ENCODE results near the gene BRSK2.

Gene BRSK2

DNA sequence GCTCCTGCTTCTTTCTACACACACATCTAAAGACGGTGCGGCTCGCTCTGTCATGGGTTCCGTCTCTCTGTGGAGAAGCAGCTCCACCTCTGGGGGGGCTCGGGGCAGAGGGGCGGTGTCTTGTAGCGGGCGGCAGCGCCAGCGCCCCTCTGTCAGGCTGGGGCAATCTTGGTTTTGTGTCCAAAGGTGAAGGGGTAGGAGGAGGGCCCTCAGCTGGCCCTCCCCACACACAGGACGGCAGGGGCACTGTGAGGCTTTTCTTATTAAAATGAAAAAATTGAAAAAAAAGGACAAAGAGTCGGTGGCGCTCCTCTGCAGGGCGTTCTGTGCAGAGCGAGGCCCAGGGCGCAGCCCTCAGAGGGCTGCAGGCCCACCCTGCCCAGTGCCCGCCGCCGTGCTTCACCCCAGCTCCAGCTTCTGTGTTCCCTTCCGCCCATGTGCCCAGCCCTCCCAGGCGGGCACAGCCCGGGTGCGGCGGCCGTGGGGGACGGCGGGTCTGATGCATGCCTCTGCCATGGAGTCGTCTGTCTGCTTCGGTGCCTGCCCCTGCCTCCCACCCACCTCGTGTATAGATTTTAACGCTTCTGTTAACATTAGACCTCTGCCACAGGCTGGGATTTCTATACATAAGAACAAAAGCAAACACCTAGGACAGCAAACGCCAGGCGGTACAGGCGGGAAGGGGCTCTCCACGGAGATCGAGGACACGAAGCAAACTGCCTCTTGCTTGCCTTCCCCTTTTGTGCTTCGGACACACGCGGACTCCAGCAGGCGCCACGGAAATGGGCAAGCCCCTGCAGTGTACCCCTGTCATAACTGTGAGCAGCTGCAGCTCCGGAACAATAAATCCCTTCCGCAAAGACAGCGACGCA lies 72.3 kb downstream of the BRSK2 start:
- TF ChIP-seq JUND (IDR thresholded peaks at IDR 0.05; ENCODE audit: low read depth), result no peak
- in situ Hi-C loops (cut with HindIII; ENCODE audit: low pct_unique_long_range_greater_than_20kb, low sequenced_read_pairs), result no loop called here
- no peak for DNase-seq (ENCODE audit: low read depth in 1 of 2, low spot score in 1 of 2)

GRCh38 chr11:1462698-1462975 lies 72.9 kb downstream of the BRSK2 start:
- no peak for DNase-seq (ENCODE audit: low read depth in 1 of 2, low spot score in 1 of 2)
- in situ Hi-C loops (cut with HindIII; ENCODE audit: low pct_unique_long_range_greater_than_20kb, low sequenced_read_pairs), result no loop called here
- no peak for TF ChIP-seq JUND (IDR thresholded peaks at IDR 0.05; ENCODE audit: low read depth)

DNA sequence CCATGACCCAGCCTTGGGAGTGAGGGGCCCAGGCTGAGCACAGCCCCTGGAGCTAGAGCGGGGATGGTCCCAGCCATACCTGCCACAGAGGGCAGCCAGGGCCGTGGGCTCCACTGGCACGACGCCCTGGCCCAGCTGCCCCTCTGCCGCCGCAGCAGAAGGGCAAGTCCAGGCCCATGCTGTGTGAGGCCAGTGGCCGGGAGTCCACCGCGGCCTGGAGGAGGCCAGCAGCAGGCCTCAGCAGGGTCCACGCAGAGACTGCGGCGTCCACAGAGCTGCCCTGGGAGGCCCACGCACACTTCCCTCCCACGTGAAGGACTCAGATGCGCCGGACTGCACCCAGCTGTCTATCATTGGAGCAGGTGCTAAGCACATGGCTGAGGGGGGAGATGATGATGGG lies 73.3 kb downstream of the BRSK2 start:
- TF ChIP-seq JUND (IDR thresholded peaks at IDR 0.05; ENCODE audit: low read depth), result no peak
- in situ Hi-C loops (cut with HindIII; ENCODE audit: low pct_unique_long_range_greater_than_20kb, low sequenced_read_pairs), result no loop called here
- DNase-seq (ENCODE audit: low read depth in 1 of 2, low spot score in 1 of 2), result no peak

DNA sequence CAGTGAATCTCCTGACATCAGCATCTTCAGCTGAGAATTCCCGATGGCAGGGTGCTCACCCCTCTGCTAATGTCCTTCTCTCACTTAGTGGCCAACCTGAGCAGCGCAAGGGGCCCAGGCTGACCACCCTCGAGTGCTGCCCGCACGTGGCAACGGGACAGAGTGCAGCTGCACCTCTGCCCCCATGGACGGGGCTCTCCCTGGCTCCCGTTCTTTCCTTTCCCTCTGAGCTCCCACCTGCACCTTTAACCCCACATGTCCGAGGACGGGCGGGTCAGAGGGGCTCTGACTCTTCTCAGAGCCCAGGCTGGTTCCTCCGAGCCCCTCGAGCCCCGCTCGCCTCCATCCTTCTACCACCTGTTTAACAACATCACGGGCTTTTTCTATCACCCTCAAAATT lies 77.0 kb downstream of the BRSK2 start:
- in situ Hi-C loops (cut with HindIII; ENCODE audit: low pct_unique_long_range_greater_than_20kb, low sequenced_read_pairs), result no loop called here
- DNase-seq (ENCODE audit: low read depth in 1 of 2, low spot score in 1 of 2), result no peak

DNA sequence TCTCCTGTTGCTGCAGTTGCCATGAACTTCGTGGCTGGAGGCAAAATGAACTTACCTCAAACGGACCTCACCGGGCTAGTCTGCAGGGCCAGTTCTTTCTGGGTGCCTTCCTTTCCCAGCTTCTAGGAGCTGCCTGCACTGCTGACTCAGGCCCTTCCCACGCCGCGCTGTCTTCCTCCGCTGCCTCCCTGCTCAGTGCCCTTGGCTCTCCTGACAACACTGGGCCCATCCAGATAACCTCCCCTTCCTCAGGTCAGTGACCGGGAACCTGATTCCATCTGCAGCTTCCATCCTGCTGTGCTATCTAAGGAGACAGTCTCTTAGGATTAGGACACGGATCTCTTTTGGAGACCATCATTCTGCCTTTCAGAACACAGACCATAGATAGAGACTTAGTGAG lies 77.5 kb downstream of the BRSK2 start:
- in situ Hi-C loops (cut with HindIII; ENCODE audit: low pct_unique_long_range_greater_than_20kb, low sequenced_read_pairs), result no loop called here
- no peak for TF ChIP-seq JUND (IDR thresholded peaks at IDR 0.05; ENCODE audit: low read depth)

More for the DNA sequence above, 77.0 kb downstream of the BRSK2 start:
- no peak for TF ChIP-seq JUND (IDR thresholded peaks at IDR 0.05; ENCODE audit: low read depth)

DNA sequence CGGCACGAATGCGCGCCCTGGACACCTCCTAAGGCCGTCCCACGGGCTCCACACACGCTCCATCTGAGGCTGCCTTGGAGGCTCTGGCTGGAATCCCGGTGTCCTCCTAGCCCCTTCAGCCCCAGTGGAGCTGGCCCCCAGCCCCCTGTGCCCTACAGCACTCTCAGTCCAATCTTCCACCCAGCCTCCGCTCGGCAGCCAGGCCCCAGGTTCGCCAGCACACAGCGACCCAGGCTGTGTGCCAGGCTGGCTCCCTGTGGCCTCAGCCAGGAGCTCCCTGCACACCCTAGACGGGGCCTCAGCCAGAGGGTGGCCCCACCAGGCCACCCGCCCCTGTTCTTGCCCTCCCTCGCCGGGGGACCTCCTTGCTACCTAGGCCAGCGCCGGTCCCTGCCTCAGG lies 78.3 kb downstream of the BRSK2 start:
- no peak for TF ChIP-seq JUND (IDR thresholded peaks at IDR 0.05; ENCODE audit: low read depth)
- DNase-seq (ENCODE audit: low read depth in 1 of 2, low spot score in 1 of 2), result no peak
- in situ Hi-C loops (cut with HindIII; ENCODE audit: low pct_unique_long_range_greater_than_20kb, low sequenced_read_pairs), result no loop called here

More for the DNA sequence above, 77.5 kb downstream of the BRSK2 start:
- DNase-seq (ENCODE audit: low read depth in 1 of 2, low spot score in 1 of 2), result no peak

DNA sequence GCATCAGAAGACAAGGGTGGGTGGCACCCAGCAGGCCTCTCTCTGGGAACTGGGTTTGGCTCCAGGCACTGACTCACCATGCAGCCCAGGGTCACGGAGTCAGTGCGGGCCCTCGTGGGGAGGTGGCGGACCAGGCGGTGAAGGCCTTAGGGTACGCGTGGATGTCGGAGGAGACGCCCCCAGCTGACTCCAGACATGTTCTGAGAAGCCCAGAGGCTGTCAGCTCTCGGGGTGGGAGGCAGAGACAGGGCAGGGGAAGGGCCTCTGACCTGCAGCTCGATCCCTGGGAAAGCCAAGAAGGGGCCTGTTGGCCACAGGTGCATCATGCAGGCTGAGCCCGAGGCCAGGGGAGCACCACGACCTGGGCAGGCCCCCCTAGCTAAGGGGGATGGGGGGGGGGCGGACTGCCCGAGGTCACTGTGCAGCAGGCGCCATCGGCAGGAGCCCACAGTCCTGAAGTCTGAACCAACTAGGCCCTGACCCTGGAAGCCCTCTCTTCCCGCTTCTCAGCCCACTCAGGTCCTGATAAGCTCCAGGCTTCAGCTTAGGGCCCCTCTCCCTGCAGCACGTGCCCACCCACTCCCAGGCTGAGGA lies 78.8 kb downstream of the BRSK2 start:
- TF ChIP-seq JUND (IDR thresholded peaks at IDR 0.05; ENCODE audit: low read depth), result no peak
- no peak for DNase-seq (ENCODE audit: low read depth in 1 of 2, low spot score in 1 of 2)
- in situ Hi-C loops (cut with HindIII; ENCODE audit: low pct_unique_long_range_greater_than_20kb, low sequenced_read_pairs), result no loop called here

- TF ChIP-seq JUND (IDR thresholded peaks at IDR 0.05; ENCODE audit: low read depth), result no peak
- DNase-seq (ENCODE audit: low read depth in 1 of 2, low spot score in 1 of 2), result no peak
- in situ Hi-C loops (cut with HindIII; ENCODE audit: low pct_unique_long_range_greater_than_20kb, low sequenced_read_pairs), result no loop called here
Measured at GRCh38 chr11:1469287-1469910, 79.7 kb downstream of the BRSK2 start.

- no peak for DNase-seq (ENCODE audit: low read depth in 1 of 2, low spot score in 1 of 2)
- in situ Hi-C loops (cut with HindIII; ENCODE audit: low pct_unique_long_range_greater_than_20kb, low sequenced_read_pairs), result no loop called here
- TF ChIP-seq JUND (IDR thresholded peaks at IDR 0.05; ENCODE audit: low read depth), result no peak
Measured at GRCh38 chr11:1469911-1470680, 80.4 kb downstream of the BRSK2 start.

DNA sequence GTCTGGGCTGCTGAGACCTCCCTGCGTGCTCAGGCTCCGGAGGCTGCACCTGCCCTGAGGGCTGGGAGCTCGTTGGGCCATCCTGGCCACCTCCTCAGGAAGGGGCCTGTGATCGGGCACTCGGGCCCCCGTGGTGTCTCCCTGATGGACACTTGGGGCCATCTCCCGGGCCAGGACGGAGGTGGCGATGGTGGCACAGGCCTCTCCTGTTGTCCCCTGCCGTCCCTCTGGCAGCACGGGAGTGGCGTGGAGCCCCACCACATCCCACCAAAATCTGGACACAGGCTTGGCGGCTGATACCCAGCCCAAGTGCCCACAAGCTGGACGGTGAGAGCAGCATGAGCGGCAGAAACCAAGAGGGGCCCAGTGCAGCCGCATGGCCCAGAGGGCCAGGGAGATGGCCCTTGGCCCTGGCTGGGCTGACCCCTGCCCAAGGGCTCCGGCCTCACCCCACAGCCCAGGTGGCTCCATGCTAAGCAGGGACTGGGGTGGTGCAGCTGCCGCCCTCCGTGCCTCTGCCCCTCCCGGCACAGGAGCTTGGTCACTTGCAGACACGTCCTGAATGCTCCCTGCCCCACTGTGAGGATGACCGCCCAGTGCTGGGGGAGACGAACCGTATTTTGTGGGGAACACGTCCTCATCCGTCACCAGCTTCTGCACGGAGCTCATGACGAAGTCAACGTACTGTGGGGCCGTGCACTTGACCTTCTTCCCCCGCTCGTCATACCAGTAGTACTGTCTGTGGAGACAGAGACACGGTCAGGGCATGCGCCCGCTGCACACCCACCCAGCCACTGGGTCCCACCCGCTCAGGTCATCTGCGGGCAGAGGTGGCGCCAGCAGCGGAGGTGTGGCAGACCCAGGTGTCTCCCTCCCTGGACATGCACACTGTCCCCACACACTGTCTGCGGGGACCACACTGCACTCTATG lies 81.2 kb downstream of the BRSK2 start:
- TF ChIP-seq JUND (IDR thresholded peaks at IDR 0.05; ENCODE audit: low read depth), result no peak
- no peak for DNase-seq (ENCODE audit: low read depth in 1 of 2, low spot score in 1 of 2)
- in situ Hi-C loops (cut with HindIII; ENCODE audit: low pct_unique_long_range_greater_than_20kb, low sequenced_read_pairs), result no loop called here

DNA sequence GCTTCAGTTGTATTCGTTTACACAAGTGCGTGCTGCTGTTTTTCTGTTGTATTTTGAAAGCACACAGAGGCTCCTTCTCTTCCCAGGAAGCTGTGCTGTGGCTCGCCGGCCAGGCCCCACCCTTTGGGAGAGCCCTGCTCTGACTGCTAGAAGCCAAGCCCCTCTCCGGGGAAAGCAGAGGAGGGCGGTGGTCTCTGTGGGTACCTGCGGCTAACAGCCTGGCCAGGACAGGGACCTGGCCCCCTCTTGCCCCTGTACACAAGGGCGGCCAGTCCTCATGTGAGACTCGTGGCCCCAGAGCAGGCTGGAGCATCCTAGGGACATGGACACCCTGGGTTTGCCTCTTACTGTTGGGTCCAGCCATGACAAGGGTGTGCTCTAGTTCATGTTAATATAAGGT lies 82.0 kb downstream of the BRSK2 start:
- TF ChIP-seq JUND (IDR thresholded peaks at IDR 0.05; ENCODE audit: low read depth), result no peak
- DNase-seq (ENCODE audit: low read depth in 1 of 2, low spot score in 1 of 2), result no peak
- in situ Hi-C loops (cut with HindIII; ENCODE audit: low pct_unique_long_range_greater_than_20kb, low sequenced_read_pairs), result no loop called here
